GM18867 (cell line): ENCODE results near the gene APOC4.
A peak's percentile ranks its signal among the peaks of the same experiment; 100 is the strongest.
"Not testable (repeated sequence)": the region's sequence is repeated elsewhere in the genome, so short reads cannot be mapped to it uniquely, and the experiment has no call there.

Source experiments
- ATAC-seq: cut with Tn5 transposase; IDR thresholded peaks from one replicate; pipeline ENCODE4 v1.9.1; 2021; ENCODE audit warnings: mild to moderate bottlenecking, moderate library complexity; ENCODE audit not compliant: unreplicated experiment

The APOC4 gene

DNA sequence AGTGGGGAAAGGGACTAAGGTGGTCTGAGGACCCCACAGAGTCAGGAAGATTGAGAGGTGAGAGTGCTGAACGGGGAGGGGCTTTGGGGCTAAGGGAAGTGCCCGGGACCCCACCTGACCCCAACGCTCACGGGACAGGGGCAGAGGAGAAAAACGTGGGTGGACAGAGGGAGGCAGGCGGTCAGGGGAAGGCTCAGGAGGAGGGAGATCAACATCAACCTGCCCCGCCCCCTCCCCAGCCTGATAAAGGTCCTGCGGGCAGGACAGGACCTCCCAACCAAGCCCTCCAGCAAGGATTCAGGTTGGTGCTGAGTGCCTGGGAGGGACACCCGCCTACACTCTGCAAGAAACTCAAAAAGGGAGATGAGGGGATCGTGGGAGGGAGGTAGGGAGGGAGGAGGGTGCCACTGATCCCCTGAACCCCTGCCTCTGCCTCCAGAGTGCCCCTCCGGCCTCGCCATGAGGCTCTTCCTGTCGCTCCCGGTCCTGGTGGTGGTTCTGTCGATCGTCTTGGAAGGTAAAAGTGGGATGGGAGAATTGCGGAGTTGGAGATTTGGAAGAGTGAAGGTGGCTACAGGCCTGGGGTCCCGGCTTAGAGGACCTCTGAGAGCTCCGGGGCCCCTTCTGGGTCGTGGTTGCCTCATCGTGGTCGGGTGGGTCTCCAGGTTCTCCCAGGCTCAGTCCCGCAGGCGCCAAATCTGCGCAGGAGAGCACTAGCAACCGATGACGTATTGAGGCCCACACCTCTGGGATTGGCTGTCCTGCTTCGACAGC is 27.4 kb upstream of the APOC4 start, which contains the start of gene APOC1:
Gene APOC1, plus strand, starts transcription at position 176 of the 774 bp plus-strand sequence. Its CDS starts 284 bp downstream, at position 460.
- ATAC-seq, result peak; percentile 88

DNA sequence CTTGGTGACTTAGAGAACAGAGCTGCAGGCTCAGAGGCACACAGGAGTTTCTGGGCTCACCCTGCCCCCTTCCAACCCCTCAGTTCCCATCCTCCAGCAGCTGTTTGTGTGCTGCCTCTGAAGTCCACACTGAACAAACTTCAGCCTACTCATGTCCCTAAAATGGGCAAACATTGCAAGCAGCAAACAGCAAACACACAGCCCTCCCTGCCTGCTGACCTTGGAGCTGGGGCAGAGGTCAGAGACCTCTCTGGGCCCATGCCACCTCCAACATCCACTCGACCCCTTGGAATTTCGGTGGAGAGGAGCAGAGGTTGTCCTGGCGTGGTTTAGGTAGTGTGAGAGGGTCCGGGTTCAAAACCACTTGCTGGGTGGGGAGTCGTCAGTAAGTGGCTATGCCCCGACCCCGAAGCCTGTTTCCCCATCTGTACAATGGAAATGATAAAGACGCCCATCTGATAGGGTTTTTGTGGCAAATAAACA is 17.8 kb upstream of the APOC4 start:
- ATAC-seq, result no peak

DNA sequence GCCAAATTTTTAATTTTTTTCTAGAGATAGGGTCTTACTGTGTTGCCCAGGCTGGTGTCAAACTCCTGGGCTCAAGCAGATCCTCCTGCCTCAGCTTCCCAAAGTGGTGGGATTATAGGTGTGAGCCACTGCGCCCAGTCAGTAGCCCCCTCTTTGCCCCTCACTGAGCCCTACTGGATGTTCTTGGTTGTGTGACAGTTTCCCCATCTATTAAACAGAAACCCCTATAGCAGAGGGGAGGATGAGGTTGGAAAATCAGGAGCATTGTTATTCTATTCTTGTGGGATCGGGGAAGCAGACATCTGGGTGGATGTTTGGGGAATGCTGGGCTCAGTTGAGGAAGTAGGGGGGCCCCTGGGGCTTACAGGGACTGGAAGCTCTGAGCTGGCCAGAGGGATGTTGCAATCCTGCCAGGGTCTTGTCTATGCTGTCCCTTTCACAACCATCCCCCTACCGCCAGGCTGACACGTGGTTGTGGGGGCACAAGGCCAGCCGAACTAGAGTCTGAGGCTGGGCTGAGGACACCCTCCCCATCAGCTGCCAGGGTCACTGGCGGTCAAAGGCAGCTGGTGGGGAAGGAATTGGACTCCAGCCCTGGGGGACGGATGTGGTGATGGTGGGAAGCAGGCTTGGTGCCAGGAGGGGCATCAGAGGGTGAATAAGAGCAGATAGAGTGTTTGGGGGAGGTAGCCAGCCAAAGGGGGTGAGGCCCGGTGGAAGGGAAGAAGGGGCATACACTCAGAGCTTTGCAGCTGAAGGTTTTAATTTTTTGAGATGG is 16.7 kb upstream of the APOC4 start:
- no peak for ATAC-seq

DNA sequence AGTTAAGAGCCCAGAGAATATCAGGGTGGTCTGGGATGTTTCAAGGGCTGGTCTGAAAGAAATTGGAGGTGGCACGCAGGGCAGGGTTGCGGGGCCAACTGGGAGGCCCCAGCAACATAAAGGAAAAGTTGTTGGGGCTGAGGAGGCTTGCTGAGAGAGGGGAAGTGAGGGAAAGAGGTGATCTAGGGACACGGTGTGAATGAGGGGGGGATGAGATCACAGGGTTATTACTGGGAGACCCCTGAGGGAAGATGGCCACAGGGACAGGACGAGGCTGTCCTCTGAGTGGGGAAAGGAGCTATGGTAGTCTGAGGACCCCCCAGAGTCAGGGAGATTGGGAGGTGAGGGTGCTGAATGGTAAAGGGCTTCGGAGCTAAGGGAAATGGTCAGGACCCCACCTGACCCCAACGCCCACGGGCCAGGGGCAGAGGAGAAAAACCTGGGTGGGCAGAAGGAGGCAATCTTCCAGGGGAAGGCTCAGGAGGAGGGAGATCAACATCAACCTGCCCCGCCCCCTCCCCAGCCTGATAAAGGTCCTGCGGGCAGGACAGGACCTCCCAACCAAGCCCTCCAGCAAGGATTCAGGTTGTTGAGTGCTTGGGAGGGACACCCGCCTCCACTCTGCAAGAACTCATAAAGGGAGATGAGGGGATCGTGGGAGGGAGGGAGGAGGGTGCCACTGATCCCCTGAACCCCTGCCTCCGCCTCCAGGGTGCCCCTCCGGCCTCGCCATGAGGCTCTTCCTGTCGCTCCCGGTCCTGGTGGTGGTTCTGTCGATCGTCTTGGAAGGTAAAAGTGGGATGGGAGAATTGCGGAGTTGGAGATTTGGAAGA is 15.6 kb upstream of the APOC4 start:
- ATAC-seq, result not testable (repeated sequence)

DNA sequence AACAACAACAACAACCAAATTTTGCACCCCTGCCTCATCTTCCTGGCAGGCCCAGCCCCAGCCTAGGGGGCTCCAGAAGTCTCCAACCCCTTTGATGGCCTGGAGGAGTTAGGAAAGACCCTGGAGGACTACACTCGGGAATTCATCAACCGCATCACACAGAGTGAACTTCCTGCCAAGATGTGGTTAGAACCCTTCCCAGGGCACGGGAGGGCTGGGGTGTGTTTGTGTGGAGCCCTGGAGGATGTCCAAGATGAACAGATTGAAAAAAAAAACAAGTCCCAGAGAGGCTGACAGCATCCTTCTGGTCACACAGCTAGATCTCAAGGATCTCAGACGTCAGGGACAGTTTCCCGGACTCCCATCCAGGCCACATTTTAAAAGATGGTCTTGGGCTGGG is 14.3 kb upstream of the APOC4 start:
- ATAC-seq, result no peak

DNA sequence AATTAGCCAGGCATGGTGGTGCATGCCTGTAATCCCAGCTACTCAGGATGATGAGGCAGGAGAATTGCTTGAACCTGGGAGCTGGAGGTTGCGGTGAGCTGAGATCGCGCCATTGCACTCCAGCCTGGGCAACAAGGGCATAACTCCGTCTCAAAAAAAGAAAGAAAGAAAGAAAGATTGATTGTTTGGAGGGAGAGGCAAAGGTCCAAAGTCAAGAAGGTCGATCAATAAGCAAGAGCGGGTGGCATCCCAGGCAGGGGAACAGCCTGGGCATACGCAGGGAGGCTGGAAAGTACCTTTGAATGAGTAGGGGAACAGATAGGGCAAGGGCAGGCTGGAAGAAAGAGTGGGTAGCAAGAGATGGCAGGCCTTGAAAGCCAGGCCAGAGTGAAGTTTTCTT is 11.9 kb upstream of the APOC4 start:
- ATAC-seq, result no peak

DNA sequence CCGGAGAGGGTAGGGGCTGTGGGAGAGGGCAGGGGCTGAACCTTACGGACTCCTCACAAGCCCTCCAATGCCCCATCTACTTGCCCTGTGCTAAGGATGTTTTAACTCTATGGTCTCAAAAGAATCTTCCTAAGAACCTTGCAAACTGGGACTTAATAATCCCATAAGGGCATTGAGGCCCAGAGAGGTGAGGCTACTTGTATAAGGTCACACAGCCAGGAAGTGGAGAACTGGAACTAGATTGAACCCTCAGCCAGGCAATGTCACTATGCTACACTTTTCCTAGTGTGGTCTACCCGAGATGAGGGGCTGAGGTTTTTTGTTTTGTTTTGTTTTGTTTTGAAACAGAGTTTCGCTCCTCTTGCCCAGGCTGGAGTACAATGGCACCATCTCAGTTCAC is 10.5 kb upstream of the APOC4 start:
- ATAC-seq, result no peak

DNA sequence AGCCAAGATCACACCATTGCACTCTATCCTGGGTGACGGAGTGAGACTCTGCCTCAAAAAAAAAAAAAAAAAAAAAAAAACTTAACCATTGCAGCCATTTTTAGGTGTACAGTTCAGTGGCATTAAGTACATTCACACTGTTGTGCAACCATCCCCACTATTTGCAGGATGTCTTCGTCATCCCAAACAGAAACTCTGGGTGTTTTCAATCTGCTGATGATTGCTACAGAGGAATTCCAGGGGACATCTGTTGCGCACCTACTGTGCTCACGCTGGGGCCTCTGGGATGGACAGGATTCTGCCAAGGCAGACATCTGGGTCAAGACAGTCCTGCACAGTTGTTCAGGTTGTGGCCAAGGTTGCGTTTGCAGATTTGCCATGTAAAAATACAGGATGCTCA is 2.4 kb upstream of the APOC4 start:
- ATAC-seq, result no peak

DNA sequence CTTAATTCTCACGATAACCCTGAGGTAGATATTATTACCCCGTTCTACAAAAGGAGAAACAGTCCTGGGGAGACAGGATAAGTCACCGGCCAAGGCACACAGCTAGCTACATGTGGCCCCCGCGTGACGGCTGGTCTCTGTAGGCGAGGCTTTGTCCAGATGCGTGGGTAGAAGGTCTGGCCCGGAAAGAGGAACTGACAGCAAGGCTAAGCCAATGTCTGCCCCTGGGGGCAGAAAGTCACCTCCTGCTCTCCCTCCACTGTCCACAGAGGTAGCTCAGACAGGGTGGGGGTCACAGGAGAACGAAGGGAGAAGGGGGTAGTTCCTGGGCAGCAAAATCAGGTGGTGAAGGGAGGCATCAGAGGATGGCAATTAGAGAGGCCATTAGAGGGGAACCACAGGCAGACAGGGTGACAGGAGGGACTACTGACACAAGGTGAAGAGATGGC is 1.8 kb downstream of the APOC4 start:
- ATAC-seq, result peak; percentile 74

DNA sequence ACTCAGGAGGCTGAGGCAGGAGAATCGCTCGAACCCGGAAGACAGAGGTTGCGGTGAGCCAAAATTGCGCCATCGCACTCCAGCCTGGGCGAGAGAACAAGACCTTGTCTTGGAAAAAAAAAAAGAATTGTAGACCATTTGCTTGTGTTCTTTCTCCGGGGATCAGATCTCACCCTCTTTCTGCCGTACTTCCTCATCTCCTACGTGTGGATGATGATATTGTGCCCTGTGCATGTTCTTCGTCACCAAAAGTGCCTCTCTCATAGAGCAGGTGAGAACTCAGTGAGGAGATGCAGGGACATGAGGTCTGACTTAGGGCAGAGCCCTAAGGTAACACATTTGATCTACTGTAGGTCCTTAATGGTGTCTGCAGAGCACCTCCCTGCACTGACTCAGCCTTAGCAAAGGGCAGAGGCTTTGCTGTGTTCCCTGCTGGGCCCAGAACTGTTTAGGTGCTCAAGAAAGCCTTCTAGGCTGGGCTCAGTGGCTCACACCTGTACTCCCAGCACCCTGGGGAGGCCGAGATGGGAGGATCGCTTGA is 5.1 kb downstream of the APOC4 start:
- no peak for ATAC-seq

DNA sequence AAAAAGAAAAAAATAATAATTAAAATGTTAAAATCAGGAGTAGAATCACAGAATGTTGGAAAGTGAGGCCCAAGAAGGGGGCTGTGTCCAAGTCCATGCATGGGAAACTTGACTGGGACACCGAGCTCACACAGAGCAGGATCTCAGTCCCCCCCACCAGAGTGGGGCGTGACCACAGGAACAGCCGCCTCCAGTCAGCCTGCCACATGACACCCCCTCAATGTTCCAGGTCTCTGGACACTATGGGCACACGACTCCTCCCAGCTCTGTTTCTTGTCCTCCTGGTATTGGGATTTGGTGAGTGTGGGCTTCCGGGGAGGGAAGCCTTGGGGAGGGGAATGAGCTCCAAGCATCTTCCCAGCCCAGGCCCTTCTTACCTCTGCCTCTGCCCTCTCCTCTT is 6.2 kb downstream of the APOC4 start:
- ATAC-seq, result no peak

DNA sequence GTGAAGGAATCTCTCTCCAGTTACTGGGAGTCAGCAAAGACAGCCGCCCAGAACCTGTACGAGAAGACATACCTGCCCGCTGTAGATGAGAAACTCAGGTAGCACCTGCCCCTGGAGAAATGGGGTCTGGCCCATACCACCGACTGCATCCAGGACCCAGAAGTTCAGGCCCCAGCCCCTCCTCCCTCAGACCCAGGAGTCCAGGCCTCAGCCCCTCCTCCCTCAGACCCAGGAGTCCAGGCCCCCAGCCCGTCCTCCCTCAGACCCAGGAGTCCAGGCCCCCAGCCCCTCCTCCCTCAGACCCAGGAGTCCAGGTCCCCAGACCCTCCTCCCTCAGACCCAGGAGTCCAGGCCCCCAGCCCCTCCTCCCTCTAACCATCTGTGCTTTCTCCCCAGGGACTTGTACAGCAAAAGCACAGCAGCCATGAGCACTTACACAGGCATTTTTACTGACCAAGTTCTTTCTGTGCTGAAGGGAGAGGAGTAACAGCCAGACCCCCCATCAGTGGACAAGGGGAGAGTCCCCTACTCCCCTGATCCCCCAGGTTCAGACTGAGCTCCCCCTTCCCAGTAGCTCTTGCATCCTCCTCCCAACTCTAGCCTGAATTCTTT is 6.8 kb downstream of the APOC4 start:
- no peak for ATAC-seq

DNA sequence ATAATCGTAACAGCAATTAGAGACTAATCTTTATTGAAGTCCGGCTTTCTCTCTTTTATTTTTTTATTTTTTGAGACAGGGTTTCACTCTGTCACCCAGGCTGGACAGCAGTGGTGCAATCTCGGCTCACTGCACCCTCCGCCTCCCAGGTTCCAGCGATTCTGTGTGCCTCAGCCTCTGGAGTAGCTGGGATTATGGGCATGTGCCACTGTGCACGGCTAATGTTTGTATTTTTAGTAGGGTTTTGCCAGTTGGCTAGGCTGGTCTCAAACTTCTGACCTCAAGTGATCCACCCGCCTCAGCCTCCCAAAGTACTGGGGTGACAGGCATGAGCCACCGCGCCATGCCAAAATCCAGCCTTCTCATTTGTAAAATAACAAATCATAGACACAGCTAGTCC is 7.5 kb downstream of the APOC4 start:
- ATAC-seq, result no peak

DNA sequence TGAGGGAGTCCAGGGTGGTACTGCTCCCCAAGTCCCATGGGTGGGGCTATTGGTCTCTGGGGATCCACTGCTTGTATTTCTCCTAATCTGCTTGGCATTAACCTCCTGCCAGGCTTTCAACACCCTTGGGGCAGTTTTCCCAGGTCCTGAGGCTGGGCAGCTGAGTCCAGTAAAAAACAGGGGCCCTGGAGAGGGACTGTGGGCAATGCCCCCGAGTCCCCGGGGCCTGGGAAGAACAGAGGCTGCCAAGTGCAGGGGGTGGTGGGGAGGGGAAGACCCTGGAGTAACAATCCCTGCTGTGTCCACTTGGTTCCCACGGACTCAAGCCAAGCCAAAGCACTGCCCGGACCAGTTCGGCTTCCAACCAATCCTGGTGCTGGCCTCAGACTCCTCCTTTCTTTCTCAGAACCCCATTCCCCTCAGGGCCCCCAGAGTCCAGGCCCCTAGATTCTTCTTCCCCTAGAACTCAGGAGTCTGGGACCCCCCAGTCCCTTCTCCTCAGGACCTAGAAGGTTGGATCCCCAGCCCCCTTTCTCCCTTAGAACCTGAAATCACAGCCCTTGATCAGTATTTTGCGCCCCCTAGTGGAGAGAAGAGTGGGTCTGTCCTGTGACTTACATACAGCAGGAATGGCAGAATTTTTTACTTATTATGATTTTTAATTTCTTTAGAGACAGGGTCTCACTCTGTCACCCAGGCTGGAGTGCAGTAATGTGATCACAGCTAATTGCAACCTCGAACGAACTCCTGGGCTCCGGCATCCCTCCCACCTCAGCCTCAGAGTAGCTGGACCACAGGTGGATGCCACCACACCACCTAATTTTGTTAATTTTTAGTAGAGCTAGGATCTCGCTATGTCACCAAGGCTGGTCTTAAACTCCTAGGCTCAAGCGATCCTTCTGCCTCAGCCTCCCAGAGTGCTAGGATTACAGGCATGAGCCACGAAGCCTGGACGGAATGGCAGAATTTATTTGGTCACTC is 9.4 kb downstream of the APOC4 start:
- no peak for ATAC-seq

DNA sequence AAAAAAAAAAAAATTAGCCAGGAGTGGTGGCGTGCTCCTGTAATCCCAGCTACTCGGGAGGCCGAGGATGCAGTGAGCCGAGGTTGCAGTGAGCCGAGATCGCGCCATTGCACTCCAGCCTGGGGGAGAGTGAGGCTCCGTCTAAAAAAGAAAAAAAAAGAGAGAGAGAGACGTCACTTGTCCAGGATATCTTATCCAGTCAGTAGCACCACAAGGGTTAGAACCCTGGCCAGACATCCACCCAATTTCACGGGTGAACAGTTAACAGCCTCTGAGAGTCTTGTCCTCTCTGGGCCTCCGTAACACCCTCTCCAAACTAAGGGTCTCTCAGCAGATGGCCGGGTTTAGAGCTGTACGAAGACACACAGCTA is 12.2 kb downstream of the APOC4 start:
- ATAC-seq, result no peak

DNA sequence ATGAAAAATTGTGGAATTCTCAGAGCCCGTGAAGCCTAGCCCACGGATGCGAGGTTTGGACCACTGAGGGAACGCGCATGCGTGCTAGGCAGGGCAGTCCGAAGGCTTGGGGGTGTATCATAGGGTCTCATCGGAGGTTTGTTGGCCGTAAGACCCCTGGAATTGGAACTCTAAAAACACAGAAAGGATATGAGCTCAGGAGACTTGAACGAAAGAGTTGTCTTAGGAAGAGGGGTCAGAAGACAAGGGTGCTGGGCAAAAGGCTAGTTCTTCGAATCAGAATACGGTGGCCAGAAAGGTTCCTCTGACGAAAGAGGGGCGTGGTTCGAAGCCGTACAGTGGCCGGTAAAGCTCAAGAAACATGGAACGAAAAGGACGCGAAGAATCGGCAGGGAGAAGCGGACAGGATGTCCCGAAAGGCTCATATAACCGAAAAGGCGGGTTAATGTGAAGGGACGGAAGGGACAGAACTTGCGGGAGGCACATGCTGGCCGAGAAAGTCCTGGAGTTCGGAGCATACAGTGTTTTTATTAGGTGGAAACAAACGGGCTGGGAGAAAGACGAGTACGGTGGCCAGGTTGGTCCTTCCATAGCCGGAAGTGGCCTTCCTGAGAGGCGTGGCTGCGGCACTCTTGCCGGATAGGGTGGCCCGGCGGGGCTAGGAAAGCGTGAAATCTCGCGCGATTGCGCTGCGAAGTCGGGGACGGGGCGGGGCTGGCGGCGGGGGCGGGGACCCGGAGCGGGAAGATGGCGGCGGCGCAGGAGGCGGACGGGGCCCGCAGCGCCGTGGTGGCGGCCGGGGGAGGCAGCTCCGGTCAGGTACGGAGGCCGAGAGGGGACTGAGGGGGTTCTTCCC is 12.8 kb downstream of the APOC4 start, which contains the start of gene CLPTM1:
Gene CLPTM1, plus strand, starts transcription at position 732 of the 856 bp plus-strand sequence. Its CDS starts 16 bp downstream, at position 748.
- peak; percentile 78 for ATAC-seq

DNA sequence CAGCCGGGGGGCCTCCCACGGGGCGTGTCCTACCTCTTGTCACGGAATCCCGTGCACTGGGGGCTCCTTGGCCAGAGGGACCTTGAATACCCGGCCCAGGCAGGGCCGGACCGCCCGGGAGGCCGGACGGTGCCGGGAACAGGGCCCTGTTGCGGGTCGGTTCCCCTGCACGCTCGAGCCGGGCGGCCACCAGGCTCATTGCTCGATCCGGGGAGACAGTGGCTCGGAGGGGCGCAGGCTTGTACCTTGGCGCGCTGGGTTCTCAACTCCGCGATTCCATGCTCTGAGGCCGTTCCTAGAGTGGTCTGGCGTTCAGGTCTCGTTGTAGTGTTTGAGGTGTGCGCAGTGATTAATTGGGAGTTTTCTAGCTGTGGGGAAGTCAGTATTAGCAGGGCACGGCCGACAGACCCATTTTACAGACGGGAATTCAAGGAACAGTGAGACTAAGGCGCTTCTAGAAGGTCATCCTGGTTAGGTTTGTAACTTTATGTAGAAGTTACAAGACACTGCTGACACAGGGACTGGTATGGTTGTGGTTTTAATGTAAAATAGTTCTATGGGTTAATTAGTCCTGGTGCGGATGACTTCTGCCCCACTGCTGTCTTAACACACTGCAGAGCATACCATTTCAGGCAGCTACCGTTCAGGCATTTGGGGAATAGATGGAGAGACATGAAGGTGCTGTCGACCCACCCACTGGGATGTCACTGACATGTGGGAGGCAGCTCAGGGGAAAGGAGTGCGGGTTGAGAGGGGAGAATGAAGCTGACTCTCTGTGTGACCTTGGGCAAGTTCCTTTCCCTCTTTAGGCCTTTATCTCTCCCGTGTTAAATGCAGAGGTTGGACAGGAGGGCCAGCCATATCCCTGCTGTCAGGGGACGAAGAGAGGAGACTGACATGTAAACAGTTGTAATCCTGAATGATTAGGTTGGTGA is 13.7 kb downstream of the APOC4 start:
- ATAC-seq, result no peak
